Thyroid gland (tissue), 4 donors: ENCODE measurements around the gene KAZN. TPM values are rescaled to one million over a fixed set of nuclear protein-coding genes. Genes with fewer than 3 reads are reported as not detected.

Experiments used
- DNase-seq, 2 donors: peaks; one replicate each; pipeline ENCODE4 v3.0.0-alpha.2; 2019
- H3K27ac ChIP-seq, 3 donors: fragments of 200-600 bp; sonication (generic); 1 replicate in 2 of 3; 2 replicates in 1 of 3; pipeline ENCODE4 v1.5.1; 2016 to 2019; ENCODE audit warnings: mild to moderate bottlenecking in 1 of 3, moderate library complexity in 1 of 3
- H3K27me3 ChIP-seq: fragments of 200-600 bp; sonication (generic); one replicate; pipeline ENCODE4 v1.5.1; 2019
- H3K36me3 ChIP-seq, 2 donors: fragments of 200-600 bp; sonication (generic); one replicate each; pipeline ENCODE4 v1.5.1; 2016 to 2019
- H3K4me1 ChIP-seq, 2 donors: fragments of 200-600 bp; sonication (generic); one replicate each; pipeline ENCODE4 v1.5.1; 2017 to 2019
- H3K4me3 ChIP-seq, 3 donors: fragments of 200-600 bp; sonication (generic); replicated peaks in 1 of 3; 1 replicate in 2 of 3; 2 replicates in 1 of 3; pipeline ENCODE4 v1.5.1; 2016; ENCODE audit warnings: mild to moderate bottlenecking in 1 of 3
- H3K9me3 ChIP-seq: fragments of 200-600 bp; sonication (generic); one replicate; pipeline ENCODE4 v1.5.1; 2017
- CTCF ChIP-seq, 6 experiments: fragments of 200-600 bp in 3 of 6; fragments of 450-650 bp in 3 of 6; sonication (generic) in 3 of 6; IDR thresholded peaks; one replicate each; pipeline ENCODE4 v1.5.1; 2016 to 2019; ENCODE audit warnings: antibody characterized with exemption in 6 of 6, mild to moderate bottlenecking in 2 of 6, inconsistent platforms in 1 of 6, moderate library complexity in 1 of 6
- POLR2A ChIP-seq, 2 donors: fragments of 450-650 bp; IDR thresholded peaks; one replicate each; pipeline ENCODE4 v1.6.1; 2017; ENCODE audit warnings: antibody characterized with exemption in 2 of 2, mild to moderate bottlenecking in 2 of 2, moderate library complexity in 1 of 2
- WGBS, 2 donors: methylation state at CpG; one replicate each; pipeline ENCODE4 v1.1.5; 2017; 5-methylcytosine and 5-hydroxymethylcytosine counted together
- intact Hi-C: fragments of 100-400 bp; cut with DNase I; formaldehyde crosslinking; loops from one replicate; pipeline ENCODE4 v1.15.1; 2023
- total RNA-seq, 4 donors: library from RNA; depleted of rRNA; stranded (reverse); fragments of >200 nt; gene quantifications; one replicate each; pipeline ENCODE4 v1.2.3, GENCODE V29; 2016

KAZN gene
- total RNA-seq, 4 donors from 2014 or later = 14.8 to 28.6 (median 18.2) TPM

- WGBS, 2 donors = 88 to 93% methylated on average over 11 to 13 of the region's 13 CpGs
- H3K27ac ChIP-seq = no peak overlapping the region
- H3K27me3 ChIP-seq = no peaks in the 10 kb centered on the region
- H3K4me3 ChIP-seq = no peak overlapping the region
- H3K4me1 ChIP-seq = no peaks in the 10 kb centered on the region
- no peaks in the 10 kb centered on the region for H3K36me3 ChIP-seq
- DNase-seq = no peak
- no peak for TF ChIP-seq CTCF (IDR thresholded peaks at IDR 0.05)
- no peak for TF ChIP-seq POLR2A (IDR thresholded peaks at IDR 0.05)
- intact Hi-C loops = no loop called here
- no peaks in the 10 kb centered on the region for H3K9me3 ChIP-seq
Observed at GRCh38 chr1:14773396-14774025, 175.0 kb downstream of the KAZN start.

GRCh38 chr1:14774225-14774624 is 175.7 kb downstream of the KAZN start:
- intact Hi-C loops = no loop called here
- H3K4me3 ChIP-seq = no peak overlapping the region
- DNase-seq = no peak
- H3K27me3 ChIP-seq = no peaks in the 10 kb centered on the region
- no peaks in the 10 kb centered on the region for H3K36me3 ChIP-seq
- no peak for TF ChIP-seq CTCF (IDR thresholded peaks at IDR 0.05)
- no peaks in the 10 kb centered on the region for H3K9me3 ChIP-seq
- no peaks in the 10 kb centered on the region for H3K4me1 ChIP-seq
- H3K27ac ChIP-seq = no peak overlapping the region
- WGBS, 2 donors = 95 to 97% methylated on average over 5 of the region's 5 CpGs

GRCh38 chr1:14774988-14775387 is 176.5 kb downstream of the KAZN start:
- no peak for TF ChIP-seq POLR2A (IDR thresholded peaks at IDR 0.05)
- TF ChIP-seq CTCF (IDR thresholded peaks at IDR 0.05) = no peak
- H3K4me3 ChIP-seq = no peak overlapping the region
- H3K9me3 ChIP-seq = no peaks in the 10 kb centered on the region
- no peaks in the 10 kb centered on the region for H3K27me3 ChIP-seq
- no peak overlapping the region for H3K27ac ChIP-seq
- no peaks in the 10 kb centered on the region for H3K4me1 ChIP-seq
- DNase-seq = no peak
- H3K36me3 ChIP-seq = no peaks in the 10 kb centered on the region
- 80 to 100% methylated on average over 1 to 4 of the region's 4 CpGs for WGBS, 2 donors
- intact Hi-C loops = no loop called here

GRCh38 chr1:14775434-14775833 is 176.9 kb downstream of the KAZN start:
- DNase-seq = no peak
- H3K4me1 ChIP-seq = no peaks in the 10 kb centered on the region
- TF ChIP-seq CTCF (IDR thresholded peaks at IDR 0.05) (no peak), POLR2A (IDR thresholded peaks at IDR 0.05) (no peak)
- H3K9me3 ChIP-seq = no peaks in the 10 kb centered on the region
- intact Hi-C loops = no loop called here
- H3K4me3 ChIP-seq = no peak overlapping the region
- no peaks in the 10 kb centered on the region for H3K36me3 ChIP-seq
- 91 to 93% methylated on average over 8 to 10 of the region's 10 CpGs for WGBS, 2 donors
- no peak overlapping the region for H3K27ac ChIP-seq
- H3K27me3 ChIP-seq = no peaks in the 10 kb centered on the region

GRCh38 chr1:14777516-14778506 is 179.3 kb downstream of the KAZN start:
- intact Hi-C loops = no loop called here
- no peaks in the 10 kb centered on the region for H3K27me3 ChIP-seq
- 73 to 82% methylated on average over 11 of the region's 11 CpGs for WGBS, 2 donors
- no peak overlapping the region for H3K4me3 ChIP-seq
- no peaks in the 10 kb centered on the region for H3K4me1 ChIP-seq
- H3K36me3 ChIP-seq = no peaks in the 10 kb centered on the region
- H3K27ac ChIP-seq = no peak overlapping the region
- H3K9me3 ChIP-seq = no peaks in the 10 kb centered on the region
- no peak for DNase-seq
- no peak for TF ChIP-seq POLR2A (IDR thresholded peaks at IDR 0.05)
- no peak for TF ChIP-seq CTCF (IDR thresholded peaks at IDR 0.05)
